GM21367 (cell line): ENCODE data around the gene FAM181B.

ENCODE experiments used
- ATAC-seq: cut with Tn5 transposase; IDR thresholded peaks from one replicate; pipeline ENCODE4 v1.9.1; 2021; ENCODE audit not compliant: unreplicated experiment

Gene FAM181B

DNA sequence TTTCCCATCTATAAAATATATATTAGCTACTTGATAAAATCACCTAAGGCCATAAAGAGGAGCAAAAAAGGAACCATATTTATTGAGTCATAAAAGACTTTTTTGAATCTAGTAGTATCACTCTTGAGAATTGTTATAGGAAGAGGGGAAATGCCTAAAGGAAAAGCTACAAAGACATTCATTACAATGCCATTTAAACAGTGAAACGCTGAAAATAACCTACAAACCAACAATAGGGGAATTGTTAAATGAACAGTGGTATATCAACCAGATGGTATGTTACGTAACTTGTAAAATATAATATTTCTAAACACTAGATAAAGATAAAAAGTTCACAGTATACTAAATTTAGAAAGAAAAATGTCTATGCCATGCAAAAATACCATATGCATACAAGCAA is 47.5 kb downstream of the FAM181B start:
- no peak for ATAC-seq

DNA sequence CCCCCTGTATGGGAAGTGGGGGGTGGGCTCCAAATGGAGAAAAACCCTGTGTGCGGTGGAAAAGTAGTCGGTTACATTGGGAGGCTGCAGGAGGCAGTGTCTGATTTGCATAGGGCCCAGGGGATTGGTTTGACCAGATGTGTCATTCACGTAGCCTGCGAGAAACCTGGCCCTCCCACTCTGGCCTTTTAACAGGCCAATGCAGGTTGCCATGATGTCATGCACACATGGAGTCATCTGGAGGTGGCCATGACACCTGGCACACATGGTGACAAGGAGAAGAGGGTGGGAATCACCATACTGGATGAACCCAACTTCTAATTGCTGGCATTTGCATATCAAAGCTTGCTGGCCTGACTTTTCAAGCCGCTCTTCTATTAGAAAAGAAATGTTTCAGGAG is 50.6 kb downstream of the FAM181B start:
- no peak for ATAC-seq

DNA sequence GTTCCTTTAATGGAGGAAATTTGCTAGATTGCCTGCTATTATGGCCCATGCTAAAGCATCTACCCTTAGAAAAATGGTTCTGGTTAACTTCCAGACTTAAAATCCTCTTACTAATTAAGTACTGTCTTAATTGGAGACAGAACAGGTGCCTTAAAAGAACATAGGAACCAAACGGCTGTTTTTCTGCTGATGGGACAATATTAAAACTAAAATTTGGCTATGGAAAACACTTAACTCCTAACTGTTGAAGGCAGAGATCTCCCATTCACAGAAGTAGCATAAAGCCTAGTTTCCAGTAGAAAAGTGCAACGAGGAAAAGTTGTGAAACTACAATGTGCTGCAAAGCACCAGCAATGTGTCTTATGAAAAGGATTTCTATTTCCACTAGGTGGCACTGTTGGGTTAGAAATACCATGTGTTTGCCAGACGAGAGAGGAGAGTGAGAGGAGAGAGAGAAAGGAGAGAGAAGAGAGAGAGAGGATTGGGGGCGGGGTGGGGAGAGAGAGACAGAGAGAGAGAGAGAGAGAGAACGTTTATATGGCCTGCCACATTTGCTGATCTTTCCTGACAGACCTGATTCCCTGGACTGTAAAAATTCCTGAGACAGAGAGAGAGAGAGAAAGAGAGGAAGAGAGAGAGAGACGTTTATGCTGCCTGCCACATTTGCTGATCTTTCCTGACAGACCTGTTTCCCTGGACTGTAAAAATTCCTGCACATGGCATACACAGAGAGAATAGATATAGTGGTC is 51.5 kb downstream of the FAM181B start:
- ATAC-seq: peak; percentile 95

DNA sequence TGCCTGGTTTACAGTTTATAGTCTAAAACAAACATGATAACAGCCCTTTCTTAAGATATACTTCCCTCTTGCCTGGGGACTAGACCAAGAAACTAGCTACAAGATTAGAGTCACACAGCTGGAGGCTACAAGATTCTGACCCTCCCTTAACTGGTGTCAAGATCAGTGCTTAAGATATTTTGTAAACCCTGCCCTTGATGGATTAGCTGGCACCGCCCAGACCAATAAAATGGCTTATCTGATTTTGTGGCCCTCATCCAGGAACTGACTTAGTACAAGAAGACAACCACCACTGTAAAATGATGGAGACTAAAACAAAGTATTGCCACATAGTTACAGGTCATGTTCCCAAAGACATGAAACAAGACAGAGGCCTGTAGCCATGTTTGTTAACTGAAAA is 53.4 kb downstream of the FAM181B start:
- no peak for ATAC-seq
